GM23338 (cell line): Measurements from ENCODE around the gene NETO2. TPM values are rescaled to one million over a fixed set of nuclear protein-coding genes. Genes with fewer than 3 reads are reported as not detected.

Experiments used
- ATAC-seq: fragments of 200-7000 bp; cut with Tn5 transposase; 3 replicates; pipeline ENCODE4 v1.9.1; 2020
- DNase-seq: peaks from one replicate; pipeline ENCODE4 v3.0.0-alpha.2; 2015; ENCODE audit warnings: low spot score
- H2AFZ ChIP-seq: fragments of 200-600 bp; sonication (generic); 2 replicates; pipeline ENCODE4 v1.8.0; 2016; ENCODE audit warnings: antibody characterized with exemption, mild to moderate bottlenecking, moderate library complexity
- H3F3A ChIP-seq: fragments of 200-600 bp; sonication (generic); replicated peaks from 2 replicates; pipeline ENCODE4 v1.8.0; 2017; ENCODE audit warnings: antibody characterized with exemption, mixed run types, low read depth
- H3K27ac ChIP-seq: fragments of 200-600 bp; sonication (generic); 2 replicates; pipeline ENCODE4 v1.6.1; 2016; ENCODE audit warnings: low read depth
- H3K27me3 ChIP-seq: fragments of 200-600 bp; sonication (generic); 2 replicates; pipeline ENCODE4 v1.8.0; 2016; ENCODE audit warnings: mild to moderate bottlenecking, mixed run types, moderate library complexity; ENCODE audit not compliant: insufficient read depth
- H3K36me3 ChIP-seq: fragments of 200-600 bp; sonication (generic); 2 replicates; pipeline ENCODE4 v1.8.0; 2016; ENCODE audit warnings: mild to moderate bottlenecking; ENCODE audit not compliant: insufficient read depth
- H3K4me1 ChIP-seq: fragments of 200-600 bp; sonication (generic); 2 replicates; pipeline ENCODE4 v1.8.0; 2016; ENCODE audit warnings: mild to moderate bottlenecking, moderate library complexity; ENCODE audit not compliant: insufficient read depth
- H3K4me2 ChIP-seq: fragments of 200-600 bp; sonication (generic); 2 replicates; pipeline ENCODE4 v1.7.1; 2017; ENCODE audit warnings: mixed run types
- H3K4me3 ChIP-seq: fragments of 200-600 bp; sonication (generic); 2 replicates; pipeline ENCODE4 v1.6.1; 2016; ENCODE audit warnings: mixed run types
- H3K79me2 ChIP-seq: fragments of 200-600 bp; sonication (generic); replicated peaks from 2 replicates; pipeline ENCODE4 v1.8.0; 2017; ENCODE audit warnings: mild to moderate bottlenecking; ENCODE audit not compliant: insufficient read depth
- H3K9me2 ChIP-seq: fragments of 200-600 bp; sonication (generic); 2 replicates; pipeline ENCODE4 v1.8.0; 2017; ENCODE audit not compliant: insufficient read depth
- H4K20me1 ChIP-seq: fragments of 200-600 bp; sonication (generic); replicated peaks from 2 replicates; pipeline ENCODE4 v1.8.0; 2017; ENCODE audit warnings: mild to moderate bottlenecking; ENCODE audit not compliant: insufficient read depth
- H3K27ac Mint-ChIP-seq: 2 replicates; pipeline ENCODE4 v1.8.0; 2020; ENCODE audit warnings: inconsistent platforms, mild to moderate bottlenecking, moderate library complexity, mixed read lengths
- H3K27me3 Mint-ChIP-seq: 3 replicates; pipeline ENCODE4 v1.8.0; 2022; ENCODE audit warnings: low read depth, mild to moderate bottlenecking, moderate library complexity, mixed read lengths, inconsistent platforms; ENCODE audit not compliant: insufficient read depth, poor library complexity
- H3K36me3 Mint-ChIP-seq: 3 replicates; pipeline ENCODE4 v1.8.0; 2021; ENCODE audit warnings: low read depth, mild to moderate bottlenecking, inconsistent platforms, moderate library complexity, mixed read lengths
- H3K4me1 Mint-ChIP-seq: 3 replicates; pipeline ENCODE4 v1.8.0; 2020; ENCODE audit warnings: mild to moderate bottlenecking, inconsistent platforms, mixed read lengths
- H3K4me3 Mint-ChIP-seq: 3 replicates; pipeline ENCODE4 v1.8.0; 2021; ENCODE audit warnings: moderate library complexity, mild to moderate bottlenecking, inconsistent platforms, mixed read lengths
- H3K9me3 Mint-ChIP-seq: 3 replicates; pipeline ENCODE4 v1.8.0; 2020; ENCODE audit warnings: moderate library complexity, mild to moderate bottlenecking, inconsistent platforms, mixed read lengths
- CTCF ChIP-seq, 2 experiments: fragments of 200-600 bp in 1 of 2; sonication (generic) in 1 of 2; conservative IDR thresholded peaks; 2 replicates each; pipeline versions ENCODE4 v1.5.1 to v1.6.1; 2016 to 2017; ENCODE audit warnings: antibody characterized with exemption in 2 of 2, low read depth in 2 of 2, mild to moderate bottlenecking in 2 of 2, moderate library complexity in 1 of 2
- ETS1 ChIP-seq: IDR thresholded peaks from 2 replicates; pipeline ENCODE4 v1.6.1; 2016; ENCODE audit warnings: antibody characterized with exemption
- EZH2 ChIP-seq: fragments of 200-600 bp; sonication (generic); IDR thresholded peaks from one replicate; pipeline ENCODE4 v1.8.0; 2017; ENCODE audit warnings: antibody characterized with exemption, mild to moderate bottlenecking, low read depth; ENCODE audit not compliant: unreplicated experiment
- EZH2phosphoT487 ChIP-seq: fragments of 200-600 bp; sonication (generic); IDR thresholded peaks from one replicate; pipeline ENCODE4 v1.8.1; 2018; ENCODE audit warnings: antibody characterized with exemption; ENCODE audit not compliant: unreplicated experiment
- JUNB ChIP-seq: IDR thresholded peaks from one replicate; pipeline ENCODE4 v1.6.1; 2016; ENCODE audit warnings: antibody characterized with exemption; ENCODE audit not compliant: unreplicated experiment
- NANOG ChIP-seq: IDR thresholded peaks from 2 replicates; pipeline ENCODE4 v1.6.1; 2016; ENCODE audit warnings: antibody characterized with exemption, borderline replicate concordance
- STAT1 ChIP-seq: IDR thresholded peaks from one replicate; pipeline ENCODE4 v1.6.1; 2016; ENCODE audit warnings: antibody characterized with exemption; ENCODE audit not compliant: unreplicated experiment
- ZNF114 ChIP-seq: fragments of 250-450 bp; sonication (Bioruptor Pico); IDR thresholded peaks from 2 replicates; pipeline ENCODE4 v1.5.0; 2020; ENCODE audit warnings: mild to moderate bottlenecking, moderate library complexity
- ZNF331 ChIP-seq: fragments of 250-450 bp; sonication (Bioruptor Pico); IDR thresholded peaks from 2 replicates; pipeline ENCODE4 v1.5.0; 2020; ENCODE audit warnings: low read depth, mild to moderate bottlenecking, moderate library complexity
- ZNF462 ChIP-seq: fragments of 250-450 bp; sonication (Bioruptor Pico); IDR thresholded peaks from 2 replicates; pipeline ENCODE4 v1.5.0; 2020; ENCODE audit warnings: mild to moderate bottlenecking, moderate library complexity
- polyA plus RNA-seq: library from polyadenylated mRNA; unstranded; fragments of >200 nt; fragmentation: Nextera tagmentation; extraction: Ambion mirVana; gene quantifications from 2 replicates; pipeline ENCODE4 v1.2.1, GENCODE V29; 2016
- total RNA-seq: library from RNA; depleted of rRNA; stranded (reverse); fragments of >200 nt; shearing (Covaris generic); gene quantifications from 2 replicates; pipeline ENCODE4 v1.2.3, GENCODE V29; 2014

Gene NETO2
- total and polyA plus RNA-seq, 2 experiments from 2014 or later, result 6.6 to 10.6 TPM

GRCh38 chr16:47110939-47111338 lies 32.8 kb downstream of the NETO2 start:
- Histone ChIP-seq H3K36me3 (no peaks in the 10 kb centered on the region), H2AFZ (no peak overlapping the region), H3K4me1 (no peaks in the 10 kb centered on the region), H3K79me2 (no peaks in the 10 kb centered on the region), H3K9me2 (no peaks in the 10 kb centered on the region), H4K20me1 (no peaks in the 10 kb centered on the region), H3K27me3 (no peaks in the 10 kb centered on the region), H3K4me3 (no peak overlapping the region), H3K4me2 (no peak overlapping the region), H3F3A (no peaks in the 10 kb centered on the region), H3K27ac (no peak overlapping the region)
- Mint-ChIP-seq H3K27me3 (peaks cover 3% of the 10 kb centered on the region), H3K9me3 (no peaks in the 10 kb centered on the region), H3K4me3 (no peak overlapping the region), H3K4me1 (no peaks in the 10 kb centered on the region), H3K36me3 (no peaks in the 10 kb centered on the region), H3K27ac (no peak overlapping the region)
- ATAC-seq (peak; percentile 87), DNase-seq (peak; percentile 53)
- TF ChIP-seq ZNF462 (no peak), CTCF (conservative IDR thresholded peaks at IDR 0.05; ENCODE audit: low read depth in 2 of 2) (peak; percentile 48 to 51), JUNB (no peak)

- Histone ChIP-seq H3K4me1 (no peaks in the 10 kb centered on the region), H2AFZ (no peak overlapping the region), H3K4me3 (no peak overlapping the region), H3K79me2 (no peaks in the 10 kb centered on the region), H3K36me3 (no peaks in the 10 kb centered on the region), H3K9me2 (no peaks in the 10 kb centered on the region), H3K27me3 (no peaks in the 10 kb centered on the region), H3F3A (no peaks in the 10 kb centered on the region), H4K20me1 (no peaks in the 10 kb centered on the region), H3K4me2 (no peak overlapping the region), H3K27ac (no peak overlapping the region)
- no peaks in the 10 kb centered on the region for H3K36me3 Mint-ChIP-seq
- H3K27me3 Mint-ChIP-seq, result peaks cover 2% of the 10 kb centered on the region
- ATAC-seq, result no peak
- H3K4me3 Mint-ChIP-seq, result no peak overlapping the region
- H3K4me1 Mint-ChIP-seq, result no peaks in the 10 kb centered on the region
- no peak overlapping the region for H3K27ac Mint-ChIP-seq
- H3K9me3 Mint-ChIP-seq, result no peaks in the 10 kb centered on the region
- DNase-seq, result no peak
- TF ChIP-seq ZNF331 (no peak), ETS1 (no peak), STAT1 (no peak), NANOG (no peak), ZNF114 (CRISPR knock-in tag) (no peak), EZH2phosphoT487 (no peak), EZH2 (no peak)
These were observed 34.4 kb downstream of the NETO2 start for GRCh38 chr16:47109361-47109760.
